Transverse colon (tissue), 4 donors: Measurements from ENCODE around the gene ENO2.
A peak's percentile ranks its signal among the peaks of the same experiment; 100 is the strongest.

Experiments used
- EP300 ChIP-seq: sonication (generic); formaldehyde crosslinking; IDR thresholded peaks from one replicate; pipeline ENCODE4 v1.6.1; 2017; ENCODE audit warnings: antibody characterized with exemption, low read depth
- POLR2A ChIP-seq: fragments of 450-650 bp; IDR thresholded peaks from one replicate; pipeline ENCODE4 v1.6.1; 2016; ENCODE audit warnings: antibody characterized with exemption, mild to moderate bottlenecking, moderate library complexity
- POLR2AphosphoS5 ChIP-seq, 3 donors: sonication (generic); formaldehyde crosslinking; IDR thresholded peaks; one replicate each; pipeline ENCODE4 v1.6.1; 2016; ENCODE audit warnings: antibody characterized with exemption in 3 of 3
- TF ChIP-seq, protein P1 (sequence below), 5 experiments: fragments of 200-600 bp in 3 of 5; fragments of 450-650 bp in 2 of 5; sonication (generic) in 3 of 5; IDR thresholded peaks; 1 replicate in 2 of 5; 2 replicates in 3 of 5; pipeline ENCODE4 v1.5.1; 2016 to 2017; ENCODE audit warnings: antibody characterized with exemption in 5 of 5, inconsistent platforms in 3 of 5, mild to moderate bottlenecking in 2 of 5, moderate library complexity in 1 of 5

DNA sequence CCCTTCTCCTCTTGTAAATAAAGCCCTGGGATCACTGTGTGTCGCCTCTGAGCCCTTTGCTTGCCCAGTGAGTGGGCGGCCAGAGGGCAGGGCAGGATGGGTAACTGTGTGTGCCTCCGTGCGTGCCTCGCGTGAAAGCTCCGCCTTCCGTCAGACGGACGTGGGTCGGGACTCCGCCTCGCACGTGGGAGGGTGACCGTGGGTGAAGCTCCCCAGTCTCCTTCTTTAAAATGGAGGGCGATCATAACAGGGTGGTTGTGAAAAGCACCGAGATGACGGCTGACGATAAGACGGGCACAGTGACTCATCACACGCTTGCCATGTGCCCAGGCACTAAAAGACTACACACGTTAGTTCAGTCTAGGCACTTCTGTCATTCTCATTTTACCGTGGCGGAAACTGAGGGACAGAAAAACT, 46.9 kb downstream of the ENO2 start:
- TF ChIP-seq, protein P1, sequence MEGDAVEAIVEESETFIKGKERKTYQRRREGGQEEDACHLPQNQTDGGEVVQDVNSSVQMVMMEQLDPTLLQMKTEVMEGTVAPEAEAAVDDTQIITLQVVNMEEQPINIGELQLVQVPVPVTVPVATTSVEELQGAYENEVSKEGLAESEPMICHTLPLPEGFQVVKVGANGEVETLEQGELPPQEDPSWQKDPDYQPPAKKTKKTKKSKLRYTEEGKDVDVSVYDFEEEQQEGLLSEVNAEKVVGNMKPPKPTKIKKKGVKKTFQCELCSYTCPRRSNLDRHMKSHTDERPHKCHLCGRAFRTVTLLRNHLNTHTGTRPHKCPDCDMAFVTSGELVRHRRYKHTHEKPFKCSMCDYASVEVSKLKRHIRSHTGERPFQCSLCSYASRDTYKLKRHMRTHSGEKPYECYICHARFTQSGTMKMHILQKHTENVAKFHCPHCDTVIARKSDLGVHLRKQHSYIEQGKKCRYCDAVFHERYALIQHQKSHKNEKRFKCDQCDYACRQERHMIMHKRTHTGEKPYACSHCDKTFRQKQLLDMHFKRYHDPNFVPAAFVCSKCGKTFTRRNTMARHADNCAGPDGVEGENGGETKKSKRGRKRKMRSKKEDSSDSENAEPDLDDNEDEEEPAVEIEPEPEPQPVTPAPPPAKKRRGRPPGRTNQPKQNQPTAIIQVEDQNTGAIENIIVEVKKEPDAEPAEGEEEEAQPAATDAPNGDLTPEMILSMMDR (IDR thresholded peaks at IDR 0.05): no peak
- TF ChIP-seq POLR2A (no peak), EP300 (no peak), POLR2AphosphoS5 (IDR thresholded peaks at IDR 0.05) (peak in 2 of 3 donors; percentile 7 to 22)
